Ishikawa (cell line): ENCODE results near the gene FERMT3.

ENCODE experiments used
- CEBPB ChIP-seq: IDR thresholded peaks from 2 replicates; pipeline ENCODE4 v1.6.1; 2012
- EGR1 ChIP-seq: IDR thresholded peaks from 2 replicates; pipeline ENCODE4 v1.6.1; 2012
- EP300 ChIP-seq: IDR thresholded peaks from 2 replicates; pipeline ENCODE4 v1.6.1; 2012; ENCODE audit warnings: borderline replicate concordance
- FOXM1 ChIP-seq: IDR thresholded peaks from 2 replicates; pipeline ENCODE4 v1.6.1; 2012; ENCODE audit warnings: low read depth, borderline replicate concordance
- RAD21 ChIP-seq: IDR thresholded peaks from 2 replicates; pipeline ENCODE4 v1.6.1; 2012; ENCODE audit warnings: low read depth
- TAF1 ChIP-seq: IDR thresholded peaks from 2 replicates; pipeline ENCODE4 v1.6.1; 2012; ENCODE audit warnings: low read depth, mild to moderate bottlenecking
- TCF12 ChIP-seq: IDR thresholded peaks from 2 replicates; pipeline ENCODE4 v1.6.1; 2012; ENCODE audit warnings: low read depth
- YY1 ChIP-seq: IDR thresholded peaks from 2 replicates; pipeline ENCODE4 v1.6.1; 2012; ENCODE audit warnings: low read depth
- TF ChIP-seq, protein P1 (sequence below): IDR thresholded peaks from 2 replicates; pipeline ENCODE4 v1.6.1; 2012

DNA sequence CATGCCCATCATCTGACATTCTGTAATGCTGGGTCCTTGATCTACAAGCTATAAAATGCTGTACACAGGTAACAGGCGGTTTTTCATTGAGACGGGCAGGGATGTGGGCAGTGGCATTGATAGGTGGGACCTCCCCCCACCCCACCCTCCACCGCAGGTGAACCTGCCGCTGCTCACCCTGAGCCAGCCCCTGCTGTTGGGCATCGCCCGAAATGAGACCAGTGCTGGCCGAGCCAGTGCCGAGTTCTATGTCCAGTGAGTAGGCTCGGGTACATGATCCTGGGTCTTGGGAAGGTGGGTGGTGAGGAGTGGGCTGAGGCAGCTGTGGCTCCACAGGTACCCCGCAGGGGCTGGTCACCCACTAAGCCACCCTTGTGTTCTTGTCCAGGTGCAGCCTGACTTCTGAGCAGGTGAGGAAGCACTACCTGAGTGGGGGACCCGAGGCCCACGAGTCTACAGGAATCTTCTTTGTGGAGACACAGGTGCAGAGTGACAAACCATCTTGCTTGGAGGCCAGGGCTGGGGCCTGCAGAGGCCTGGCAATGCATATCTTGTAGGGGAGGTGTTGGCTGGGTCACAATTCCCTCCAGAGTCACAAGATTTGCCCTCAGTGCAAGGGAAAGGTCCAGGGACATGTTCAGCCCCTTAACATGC is 22.7 kb downstream of the FERMT3 start:
- TF ChIP-seq YY1 (no peak), TAF1 (no peak), CEBPB (no peak), EGR1 (no peak), FOXM1 (no peak), EP300 (no peak), TCF12 (no peak), RAD21 (no peak)
- TF ChIP-seq, protein P1, sequence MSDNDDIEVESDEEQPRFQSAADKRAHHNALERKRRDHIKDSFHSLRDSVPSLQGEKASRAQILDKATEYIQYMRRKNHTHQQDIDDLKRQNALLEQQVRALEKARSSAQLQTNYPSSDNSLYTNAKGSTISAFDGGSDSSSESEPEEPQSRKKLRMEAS = no peak
